Measurements from ENCODE around the gene DNAH1.

Gene DNAH1

DNA sequence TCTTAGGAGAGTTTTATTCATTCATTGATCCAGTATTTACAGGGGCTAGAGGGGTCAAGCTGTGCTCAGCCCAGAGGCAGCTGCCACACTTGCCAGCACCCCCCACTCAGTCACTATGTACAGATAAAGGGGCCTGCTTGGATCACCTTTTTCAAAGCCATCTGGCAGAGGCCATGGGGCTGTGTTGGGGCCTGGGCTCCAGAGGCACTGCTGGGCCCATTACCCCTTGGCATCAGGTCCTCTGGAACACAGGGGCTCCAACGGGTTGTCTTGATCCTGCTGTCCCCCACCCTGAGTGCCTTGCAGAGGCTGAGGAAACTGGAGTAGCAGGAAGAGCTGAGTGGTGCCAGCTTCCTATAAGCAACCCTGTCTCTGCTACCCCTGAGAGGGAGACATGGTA, 84.9 kb downstream of the DNAH1 start:
- TF ChIP-seq, protein P1, sequence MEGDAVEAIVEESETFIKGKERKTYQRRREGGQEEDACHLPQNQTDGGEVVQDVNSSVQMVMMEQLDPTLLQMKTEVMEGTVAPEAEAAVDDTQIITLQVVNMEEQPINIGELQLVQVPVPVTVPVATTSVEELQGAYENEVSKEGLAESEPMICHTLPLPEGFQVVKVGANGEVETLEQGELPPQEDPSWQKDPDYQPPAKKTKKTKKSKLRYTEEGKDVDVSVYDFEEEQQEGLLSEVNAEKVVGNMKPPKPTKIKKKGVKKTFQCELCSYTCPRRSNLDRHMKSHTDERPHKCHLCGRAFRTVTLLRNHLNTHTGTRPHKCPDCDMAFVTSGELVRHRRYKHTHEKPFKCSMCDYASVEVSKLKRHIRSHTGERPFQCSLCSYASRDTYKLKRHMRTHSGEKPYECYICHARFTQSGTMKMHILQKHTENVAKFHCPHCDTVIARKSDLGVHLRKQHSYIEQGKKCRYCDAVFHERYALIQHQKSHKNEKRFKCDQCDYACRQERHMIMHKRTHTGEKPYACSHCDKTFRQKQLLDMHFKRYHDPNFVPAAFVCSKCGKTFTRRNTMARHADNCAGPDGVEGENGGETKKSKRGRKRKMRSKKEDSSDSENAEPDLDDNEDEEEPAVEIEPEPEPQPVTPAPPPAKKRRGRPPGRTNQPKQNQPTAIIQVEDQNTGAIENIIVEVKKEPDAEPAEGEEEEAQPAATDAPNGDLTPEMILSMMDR (conservative IDR thresholded peaks at IDR 0.05) = no peak
- H3K27ac ChIP-seq = no peak overlapping the region

GRCh38 chr3:52401551-52401950, 85.4 kb downstream of the DNAH1 start:
- no peak overlapping the region for H3K27ac ChIP-seq
- TF ChIP-seq, protein P1 (conservative IDR thresholded peaks at IDR 0.05) = no peak

GRCh38 chr3:52402101-52402521, 86.0 kb downstream of the DNAH1 start:
- TF ChIP-seq, protein P1 (conservative IDR thresholded peaks at IDR 0.05) = no peak
- no peak overlapping the region for H3K27ac ChIP-seq

GRCh38 chr3:52402706-52403270, 86.7 kb downstream of the DNAH1 start:
- no peak overlapping the region for H3K27ac ChIP-seq

GRCh38 chr3:52403271-52403841, 87.2 kb downstream of the DNAH1 start:
- no peak overlapping the region for H3K27ac ChIP-seq
- TF ChIP-seq, protein P1 (conservative IDR thresholded peaks at IDR 0.05) = no peak

More at GRCh38 chr3:52402706-52403270, 86.7 kb downstream of the DNAH1 start:
- TF ChIP-seq, protein P1 (conservative IDR thresholded peaks at IDR 0.05) = no peak

DNA sequence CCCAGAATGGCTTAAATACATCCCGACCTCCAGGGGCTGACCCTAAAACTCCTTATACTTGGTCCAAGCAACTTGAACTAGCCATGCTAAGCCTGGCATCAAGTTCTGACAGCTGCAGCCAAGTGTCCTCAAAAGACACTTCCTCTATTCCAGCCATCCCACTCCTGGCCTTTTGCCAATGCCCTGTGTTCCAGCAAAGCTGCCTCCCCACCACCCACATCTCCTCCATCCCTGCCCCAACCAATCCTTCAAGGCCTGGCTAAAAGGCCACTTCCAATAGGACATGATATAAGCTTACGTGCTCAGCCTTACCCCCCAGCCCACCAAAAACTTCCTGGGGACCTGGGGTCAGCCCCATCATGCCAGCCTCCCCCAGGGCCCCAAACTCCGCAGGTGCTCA, 87.8 kb downstream of the DNAH1 start:
- TF ChIP-seq, protein P1 (conservative IDR thresholded peaks at IDR 0.05) = no peak

DNA sequence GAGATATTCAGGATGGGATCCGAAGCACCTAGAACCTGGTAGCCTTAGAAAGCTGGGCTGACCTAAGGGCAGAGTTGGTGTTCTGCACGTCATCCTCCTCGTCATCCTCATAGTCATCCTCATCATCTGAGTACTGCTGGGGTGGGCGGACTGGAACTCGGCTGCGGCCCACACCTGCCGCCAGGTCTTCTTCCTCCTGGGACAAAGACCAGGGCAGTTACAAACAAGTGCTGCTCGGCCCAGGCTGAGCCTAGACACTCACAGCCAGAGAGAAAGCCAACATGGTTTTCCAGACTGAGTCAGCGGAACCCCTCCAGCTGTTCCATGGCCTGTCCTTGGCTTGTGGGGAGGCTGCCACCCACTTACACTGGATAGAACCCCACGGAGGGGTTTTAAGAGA, 88.3 kb downstream of the DNAH1 start:
- TF ChIP-seq, protein P1 (conservative IDR thresholded peaks at IDR 0.05) = no peak
- no peak overlapping the region for H3K27ac ChIP-seq

More for the DNA sequence above, 87.8 kb downstream of the DNAH1 start:
- H3K27ac ChIP-seq = no peak overlapping the region
